Measurements from ENCODE around the gene VAV2.

VAV2 gene

GRCh38 chr9:133731876-133732638 is 260.1 kb downstream of the VAV2 start:
- TF ChIP-seq, protein P1, sequence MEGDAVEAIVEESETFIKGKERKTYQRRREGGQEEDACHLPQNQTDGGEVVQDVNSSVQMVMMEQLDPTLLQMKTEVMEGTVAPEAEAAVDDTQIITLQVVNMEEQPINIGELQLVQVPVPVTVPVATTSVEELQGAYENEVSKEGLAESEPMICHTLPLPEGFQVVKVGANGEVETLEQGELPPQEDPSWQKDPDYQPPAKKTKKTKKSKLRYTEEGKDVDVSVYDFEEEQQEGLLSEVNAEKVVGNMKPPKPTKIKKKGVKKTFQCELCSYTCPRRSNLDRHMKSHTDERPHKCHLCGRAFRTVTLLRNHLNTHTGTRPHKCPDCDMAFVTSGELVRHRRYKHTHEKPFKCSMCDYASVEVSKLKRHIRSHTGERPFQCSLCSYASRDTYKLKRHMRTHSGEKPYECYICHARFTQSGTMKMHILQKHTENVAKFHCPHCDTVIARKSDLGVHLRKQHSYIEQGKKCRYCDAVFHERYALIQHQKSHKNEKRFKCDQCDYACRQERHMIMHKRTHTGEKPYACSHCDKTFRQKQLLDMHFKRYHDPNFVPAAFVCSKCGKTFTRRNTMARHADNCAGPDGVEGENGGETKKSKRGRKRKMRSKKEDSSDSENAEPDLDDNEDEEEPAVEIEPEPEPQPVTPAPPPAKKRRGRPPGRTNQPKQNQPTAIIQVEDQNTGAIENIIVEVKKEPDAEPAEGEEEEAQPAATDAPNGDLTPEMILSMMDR (IDR thresholded peaks at IDR 0.05), result no peak
- no peak for TF ChIP-seq ZFX (IDR thresholded peaks at IDR 0.05; ENCODE audit: borderline replicate concordance)

GRCh38 chr9:133730994-133731715 is 261.0 kb downstream of the VAV2 start:
- no peak for TF ChIP-seq ZFX (IDR thresholded peaks at IDR 0.05; ENCODE audit: borderline replicate concordance)
- TF ChIP-seq, protein P1 (IDR thresholded peaks at IDR 0.05), result no peak
- peak overlapping the region; percentile 25; the same call in 1 of the 2 replicates for H3K27ac ChIP-seq

More at GRCh38 chr9:133731876-133732638, 260.1 kb downstream of the VAV2 start:
- H3K27ac ChIP-seq, result peak overlapping the region; percentile 25; the same call in 1 of the 2 replicates

- no peak overlapping the region for H3K27ac ChIP-seq
- TF ChIP-seq, protein P1 (IDR thresholded peaks at IDR 0.05), result no peak
- no peak for TF ChIP-seq ZFX (IDR thresholded peaks at IDR 0.05; ENCODE audit: borderline replicate concordance)
Measured at GRCh38 chr9:133729617-133730281, 262.4 kb downstream of the VAV2 start.

DNA sequence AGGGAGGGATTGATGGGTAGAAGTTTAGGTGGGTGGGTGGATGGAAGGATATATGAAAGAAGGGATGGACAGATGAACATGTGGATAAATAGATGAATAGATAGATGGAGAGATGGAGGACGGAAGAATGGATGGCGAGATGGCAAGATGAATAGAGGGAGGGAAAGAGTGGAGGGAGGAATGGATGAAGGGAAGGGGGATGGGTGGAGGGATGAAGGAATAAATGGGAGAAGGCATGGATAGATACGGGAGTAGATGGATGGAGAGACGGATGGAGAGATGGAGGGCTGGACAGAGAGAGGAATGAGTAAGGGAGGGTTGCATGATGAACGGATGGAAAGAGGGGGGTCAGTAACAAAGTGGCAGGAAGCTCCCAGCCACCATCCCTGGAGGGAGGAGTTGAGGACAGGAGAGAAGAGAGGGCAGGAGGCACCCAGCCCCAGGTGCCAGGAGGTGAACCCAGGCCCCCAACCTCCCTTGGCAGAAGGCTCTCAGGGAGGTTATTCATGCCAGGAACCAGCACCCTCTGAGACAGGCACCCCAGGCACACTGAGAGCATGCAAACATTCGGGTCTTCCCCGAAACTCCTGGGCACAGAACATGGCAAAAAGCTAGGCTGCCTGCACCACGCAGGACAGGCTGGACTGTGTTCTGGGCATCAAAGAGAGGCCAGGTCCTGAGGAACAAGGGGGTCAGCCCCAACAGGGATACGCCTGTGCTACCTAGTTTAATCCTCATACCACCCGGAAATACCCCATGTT is 263.1 kb downstream of the VAV2 start:
- TF ChIP-seq, protein P1 (IDR thresholded peaks at IDR 0.05), result no peak
- no peak for TF ChIP-seq ZFX (IDR thresholded peaks at IDR 0.05; ENCODE audit: borderline replicate concordance)
- H3K27ac ChIP-seq, result no peak overlapping the region

DNA sequence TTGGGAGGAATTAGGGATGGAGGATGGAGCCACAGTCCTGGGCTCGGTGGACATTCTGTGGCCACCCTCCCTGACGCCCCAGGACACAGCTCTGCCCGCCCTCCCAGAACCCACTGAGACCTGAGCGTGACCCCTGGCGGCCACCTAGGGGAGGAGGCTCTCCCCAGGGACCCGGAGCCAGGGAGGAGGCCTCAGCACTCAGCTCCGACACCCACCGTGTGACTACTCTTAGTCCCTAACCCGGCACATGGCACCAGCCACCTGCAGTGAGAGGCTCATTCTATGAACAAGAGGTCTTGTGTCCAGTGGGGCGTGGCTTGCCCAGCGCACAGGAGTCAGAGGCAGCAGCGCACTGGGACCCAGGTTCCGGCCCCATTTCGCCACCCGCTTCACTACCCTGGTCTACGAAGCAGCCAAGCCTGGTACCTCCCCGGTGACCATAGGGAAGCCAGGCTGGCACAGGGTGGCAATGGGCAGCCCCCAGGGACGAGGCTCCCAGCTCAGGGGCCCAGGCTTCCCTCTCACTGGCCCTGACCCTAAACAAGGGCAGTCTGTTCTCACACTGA is 264.2 kb downstream of the VAV2 start:
- TF ChIP-seq ZFX (IDR thresholded peaks at IDR 0.05; ENCODE audit: borderline replicate concordance), result no peak
- TF ChIP-seq, protein P1 (IDR thresholded peaks at IDR 0.05), result no peak
- H3K27ac ChIP-seq, result no peak overlapping the region

DNA sequence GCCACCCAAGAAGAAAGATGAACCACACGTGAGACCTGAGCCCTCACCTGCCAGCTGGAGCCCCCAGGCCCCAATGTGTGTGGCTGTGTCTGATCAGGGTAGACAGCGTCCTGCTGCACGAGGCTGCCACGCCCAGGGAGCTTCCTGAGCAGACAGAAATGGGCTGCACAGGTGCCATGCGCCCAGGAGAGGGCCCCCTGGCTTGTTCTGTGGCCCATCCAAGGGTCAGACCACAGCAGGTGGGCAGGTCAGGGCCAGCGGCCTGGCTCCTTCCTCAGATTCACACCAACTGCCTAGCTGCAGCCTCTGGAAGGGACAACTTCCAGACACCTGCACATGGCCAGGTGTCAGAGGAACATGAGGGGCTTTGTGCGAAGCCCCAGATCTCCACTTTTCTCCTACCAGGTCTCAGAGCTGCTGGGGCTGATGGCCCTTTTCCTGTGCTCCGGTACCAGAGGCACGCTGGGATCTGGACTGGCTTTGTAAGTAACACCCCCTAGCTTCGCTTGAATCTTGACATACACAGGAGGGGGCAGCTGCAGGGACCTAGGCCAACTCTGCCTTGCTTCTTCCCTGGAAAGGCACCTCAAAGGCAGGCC is 264.7 kb downstream of the VAV2 start:
- TF ChIP-seq, protein P1 (IDR thresholded peaks at IDR 0.05), result no peak
- TF ChIP-seq ZFX (IDR thresholded peaks at IDR 0.05; ENCODE audit: borderline replicate concordance), result no peak
- H3K27ac ChIP-seq, result no peak overlapping the region
